GM19025 (cell line): ENCODE data around the gene GFI1B.
"Not testable (repeated sequence)": the region's sequence is repeated elsewhere in the genome, so short reads cannot be mapped to it uniquely, and the experiment has no call there.

Experiments used
- ATAC-seq: cut with Tn5 transposase; IDR thresholded peaks from one replicate; pipeline ENCODE4 v1.9.1; 2021; ENCODE audit warnings: mild to moderate bottlenecking, low read depth, moderate library complexity; ENCODE audit not compliant: unreplicated experiment

The GFI1B gene

GRCh38 chr9:133008406-133008805, 29.9 kb downstream of the GFI1B start:
- ATAC-seq = no peak

GRCh38 chr9:133008824-133009223, 30.3 kb downstream of the GFI1B start:
- ATAC-seq = no peak

DNA sequence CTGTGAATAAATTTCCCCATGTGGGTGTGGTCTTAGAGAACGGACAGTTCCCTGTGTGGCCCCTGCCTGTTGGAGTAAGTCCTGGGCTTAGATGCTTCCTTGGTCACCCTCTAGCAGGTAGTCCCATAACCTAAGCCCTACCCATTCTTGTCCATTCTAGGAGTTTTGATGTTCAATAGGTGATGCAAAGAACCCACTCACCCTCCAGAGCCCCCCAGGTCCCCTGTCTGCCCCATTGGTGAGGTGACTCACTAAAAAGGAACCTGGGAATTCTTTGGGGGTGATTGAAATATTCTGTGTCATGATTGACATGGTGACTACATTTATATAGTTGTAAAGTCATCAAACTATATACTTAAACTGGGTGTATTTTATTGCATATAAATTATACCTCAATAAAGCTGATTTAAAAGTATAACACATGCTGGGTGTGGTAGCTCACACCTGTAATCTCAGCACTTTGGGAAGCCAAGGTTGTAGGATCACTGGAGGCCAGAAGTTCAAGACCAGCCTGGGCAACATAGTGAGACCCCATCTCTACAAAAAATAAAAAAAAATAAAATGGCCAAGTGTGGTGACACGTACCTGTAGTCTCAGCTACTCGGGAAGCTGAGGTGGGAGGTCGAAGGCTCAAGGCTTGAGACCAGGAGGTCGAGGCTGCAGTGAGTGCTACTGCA, 31.6 kb downstream of the GFI1B start:
- ATAC-seq = no peak

DNA sequence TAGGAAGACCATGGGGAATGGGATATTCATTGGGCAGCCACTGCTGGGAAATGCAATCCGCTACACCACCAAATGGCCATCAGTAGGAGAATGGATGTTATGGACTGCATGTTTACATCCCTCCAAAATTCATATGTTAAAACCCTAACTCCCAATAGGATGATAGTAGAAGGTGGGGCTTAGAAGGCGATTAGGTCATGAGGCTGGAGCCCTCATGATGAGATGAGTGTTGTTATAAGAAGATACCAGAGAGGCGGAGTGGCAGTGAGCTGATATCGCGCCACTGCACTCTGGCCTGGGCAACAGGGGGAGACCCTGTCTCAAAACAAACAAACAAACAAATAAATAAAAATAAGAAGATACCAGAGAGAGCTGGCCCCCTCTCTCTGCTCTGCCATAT, 36.2 kb downstream of the GFI1B start:
- no peak for ATAC-seq

- no peak for ATAC-seq
Observed at GRCh38 chr9:133023117-133023890, 44.8 kb downstream of the GFI1B start.

- no peak for ATAC-seq
Observed at GRCh38 chr9:133026426-133026825, 47.9 kb downstream of the GFI1B start.

DNA sequence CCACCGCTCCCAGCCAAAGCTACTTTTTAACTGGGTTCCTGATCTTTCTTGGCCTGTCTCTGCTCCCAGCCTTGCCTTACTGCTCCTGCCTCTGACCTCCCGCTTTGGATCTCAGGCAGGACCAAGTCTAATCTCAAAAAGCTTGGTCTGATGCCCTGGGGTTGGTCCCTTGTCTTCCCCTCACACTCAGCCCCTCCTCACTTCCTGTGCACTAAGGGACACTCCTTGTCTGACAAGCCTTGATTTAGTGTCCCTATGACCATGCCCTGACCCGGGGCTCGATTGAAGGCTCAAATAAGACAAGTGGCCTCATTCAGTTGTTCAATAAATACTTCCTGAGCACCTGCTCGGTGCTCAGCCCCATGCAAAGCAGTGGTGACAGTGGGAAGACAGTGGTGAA, 48.6 kb downstream of the GFI1B start:
- ATAC-seq = no peak

DNA sequence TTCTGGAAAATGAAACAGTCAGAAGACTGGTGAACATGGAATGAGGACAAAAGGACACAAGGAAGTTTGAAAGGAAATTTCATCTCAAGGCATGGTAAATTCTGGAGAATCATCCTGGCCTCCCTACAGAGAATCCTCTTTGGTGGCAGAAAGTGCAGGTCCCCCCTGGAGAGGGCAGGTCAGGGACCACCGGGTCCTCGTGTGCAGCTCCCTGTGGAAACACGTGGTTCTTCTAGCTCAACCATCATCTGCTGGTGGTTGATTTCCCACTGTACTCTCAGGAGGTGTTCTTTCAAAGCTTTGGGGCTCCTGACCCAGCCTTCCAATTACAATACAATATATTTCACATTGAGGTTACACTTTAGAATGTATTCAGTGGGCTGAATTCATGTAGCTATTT, 49.7 kb downstream of the GFI1B start:
- no peak for ATAC-seq

DNA sequence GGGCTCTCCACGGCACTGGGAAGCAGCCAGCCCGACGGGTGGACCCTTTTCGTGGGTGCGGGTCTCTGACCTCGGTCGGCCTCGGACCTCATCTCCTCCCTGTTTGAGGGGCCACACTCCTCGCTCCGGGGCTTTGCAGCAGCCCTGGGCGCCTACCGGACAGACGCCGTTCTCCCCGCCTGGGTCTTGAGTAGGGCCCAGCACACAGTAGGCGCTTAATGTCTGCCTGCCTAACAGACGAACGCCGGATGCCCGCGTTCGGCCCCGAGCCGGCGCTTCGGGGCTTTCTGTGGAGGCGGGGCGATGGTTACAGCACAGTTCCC, 51.5 kb downstream of the GFI1B start:
- ATAC-seq = peak; percentile 4

GRCh38 chr9:133030317-133031129, 52.0 kb downstream of the GFI1B start, which contains the start of gene GTF3C5:
Gene GTF3C5, plus strand, starts transcription at chr9:133030997. Its CDS starts 15 bp downstream, at chr9:133031012.
- ATAC-seq = peak; percentile 92

DNA sequence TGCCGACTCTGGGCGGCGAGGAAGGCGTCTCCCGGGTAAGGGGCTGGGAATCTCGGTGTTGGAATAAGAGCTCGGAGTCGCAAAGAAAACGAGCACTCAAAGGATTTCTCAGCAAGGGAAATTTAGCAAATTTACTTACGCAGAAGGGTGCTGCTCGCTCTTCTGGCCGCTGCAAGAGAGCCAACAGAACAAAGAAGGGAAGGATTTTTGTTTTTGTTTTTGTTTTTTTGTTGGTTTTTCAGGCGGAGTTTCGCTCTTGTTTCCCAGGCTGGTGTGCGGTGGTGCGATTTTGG, 52.6 kb downstream of the GFI1B start:
- no peak for ATAC-seq

DNA sequence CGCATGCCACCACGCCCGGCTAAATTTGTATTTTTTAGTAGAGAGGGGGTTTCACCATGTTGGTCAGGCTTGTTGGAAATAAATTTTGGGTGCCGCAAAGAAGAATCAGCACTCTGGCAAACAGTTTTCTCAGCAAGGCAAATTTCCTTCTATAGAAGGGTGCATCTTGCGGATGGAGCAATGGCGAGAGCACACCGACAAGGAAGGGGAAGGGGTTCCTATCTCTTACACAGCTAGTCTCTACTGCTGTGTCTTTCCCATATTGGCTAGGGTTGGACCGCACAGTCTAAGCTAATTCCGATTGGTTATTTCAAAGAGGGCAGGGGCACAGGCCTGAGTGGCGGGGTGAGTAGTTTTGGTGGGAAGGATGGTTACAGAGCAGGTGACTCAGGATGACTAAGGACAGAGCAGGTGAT, 53.0 kb downstream of the GFI1B start:
- no peak for ATAC-seq

DNA sequence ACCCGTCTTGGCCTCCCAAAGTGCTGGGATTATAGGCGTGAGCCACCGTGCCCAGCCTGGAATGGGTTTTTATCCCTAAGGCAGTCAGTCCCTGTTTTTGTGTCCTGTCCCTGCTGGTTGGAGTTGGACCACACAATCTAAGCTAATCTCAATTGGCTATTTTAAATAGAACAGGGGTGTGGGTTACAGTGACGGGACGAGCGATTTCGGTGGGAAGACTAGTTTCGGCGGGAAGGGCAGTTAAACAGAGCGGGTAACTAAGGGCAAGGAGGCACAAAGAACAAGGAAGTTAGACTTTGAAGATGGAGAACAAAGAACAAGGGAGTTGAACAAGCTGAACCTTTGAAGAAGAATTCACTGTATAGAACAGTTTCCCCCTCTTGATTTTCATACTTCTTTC, 53.7 kb downstream of the GFI1B start:
- no peak for ATAC-seq

DNA sequence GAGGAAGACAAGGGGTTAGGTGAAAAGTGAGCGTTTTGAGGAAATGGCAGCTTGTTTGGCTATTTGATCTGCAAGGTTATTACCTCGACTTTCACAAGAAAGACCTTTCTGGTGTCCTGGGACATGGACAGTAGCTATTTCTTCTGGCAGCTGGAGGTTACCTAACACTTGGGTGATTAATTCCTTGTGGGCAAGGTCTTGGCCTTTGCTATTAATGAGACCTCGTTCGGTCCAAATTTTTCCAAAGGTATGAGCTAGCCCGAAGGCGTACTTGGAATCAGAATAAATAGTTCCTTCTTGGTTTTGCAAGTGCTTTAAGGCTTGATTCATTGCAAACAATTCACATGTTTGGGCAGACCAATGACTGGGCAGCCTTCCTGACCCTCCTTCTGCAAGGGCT, 57.2 kb downstream of the GFI1B start:
- ATAC-seq = no peak

- no peak for ATAC-seq
Observed at GRCh38 chr9:133037775-133038515, 59.5 kb downstream of the GFI1B start.

DNA sequence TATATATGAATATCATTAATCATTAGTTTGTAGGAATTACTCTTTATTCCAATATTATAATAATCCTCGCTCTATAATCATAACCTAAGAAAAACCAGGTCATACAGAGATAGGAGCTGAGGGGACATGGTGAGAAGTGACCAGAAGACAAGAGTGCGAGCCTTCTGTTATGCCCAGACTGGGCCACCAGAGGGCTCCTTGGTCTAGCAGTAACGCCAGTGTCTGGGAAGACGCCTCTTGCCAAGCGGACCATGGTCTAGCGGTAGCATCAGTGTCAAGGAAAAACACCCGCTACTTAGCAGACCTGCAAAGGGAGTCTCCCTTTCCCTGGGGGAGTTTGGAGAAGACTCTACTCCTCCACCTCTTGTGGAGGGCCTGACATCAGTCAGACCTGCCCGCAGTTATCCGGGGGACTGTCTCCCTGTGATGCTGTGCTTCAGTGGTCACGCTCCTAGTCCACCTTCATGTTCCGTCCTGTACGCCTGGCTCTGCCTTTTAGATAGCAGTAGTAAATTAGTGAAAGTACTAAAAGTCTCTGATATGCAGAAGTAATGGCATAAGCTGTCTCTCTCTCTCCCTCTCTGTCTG, 62.5 kb downstream of the GFI1B start:
- not testable (repeated sequence) for ATAC-seq
